ENCODE measurements around the gene RANBP17. TPM values are rescaled to one million over a fixed set of nuclear protein-coding genes. Genes with fewer than 3 reads are reported as not detected.

Gene RANBP17
- total and polyA plus RNA-seq, 2 experiments from 2014 or later = 43.8 to 53.1 TPM

- no peak for TF ChIP-seq REST (IDR thresholded peaks at IDR 0.05; ENCODE audit: unreplicated experiment)
- TF ChIP-seq ZNF331 (CRISPR knock-in tag; IDR thresholded peaks at IDR 0.05; ENCODE audit: low read depth) = no peak
- no peak for TF ChIP-seq EZH2 (IDR thresholded peaks at IDR 0.05; ENCODE audit: low read depth, unreplicated experiment)
- no peak for TF ChIP-seq NANOG (IDR thresholded peaks at IDR 0.05; ENCODE audit: borderline replicate concordance)
- no peak for TF ChIP-seq STAT1 (IDR thresholded peaks at IDR 0.05; ENCODE audit: unreplicated experiment)
Measured at GRCh38 chr5:170818232-170818631, 43.6 kb upstream of the RANBP17 start (continued).

- H3K4me1 Mint-ChIP-seq = no peaks in the 10 kb centered on the region
- no peak overlapping the region for H2AFZ ChIP-seq
- no peak overlapping the region for H3K27ac ChIP-seq (ENCODE audit: low read depth)
- no peaks in the 10 kb centered on the region for H3K79me2 ChIP-seq (replicated peaks; ENCODE audit: insufficient read depth)
- peaks cover 1% of the 10 kb centered on the region for H3K9me3 Mint-ChIP-seq
- no peak for ATAC-seq
- H3K9me2 ChIP-seq (ENCODE audit: insufficient read depth) = peaks cover 7% of the 10 kb centered on the region; the same call in 1 of the 2 replicates
- DNase-seq (ENCODE audit: low spot score) = no peak
- H3K36me3 ChIP-seq (ENCODE audit: insufficient read depth) = no peaks in the 10 kb centered on the region
- H3K4me1 ChIP-seq (ENCODE audit: insufficient read depth) = no peaks in the 10 kb centered on the region
- H3F3A ChIP-seq (replicated peaks; ENCODE audit: low read depth) = no peaks in the 10 kb centered on the region
- H3K27me3 Mint-ChIP-seq (ENCODE audit: insufficient read depth, low read depth, poor library complexity) = peaks cover 3% of the 10 kb centered on the region
- H3K4me3 Mint-ChIP-seq = no peak overlapping the region
- no peak overlapping the region for H3K4me3 ChIP-seq
- H3K4me2 ChIP-seq = no peak overlapping the region
- no peak overlapping the region for H3K27ac Mint-ChIP-seq
- H4K20me1 ChIP-seq (replicated peaks; ENCODE audit: insufficient read depth) = no peaks in the 10 kb centered on the region
- H3K36me3 Mint-ChIP-seq (ENCODE audit: low read depth) = peaks cover under 1% of the 10 kb centered on the region; the same call in 1 of the 3 replicates
- H3K27me3 ChIP-seq (ENCODE audit: insufficient read depth) = no peaks in the 10 kb centered on the region
- TF ChIP-seq POLR2AphosphoS5 (IDR thresholded peaks at IDR 0.05; ENCODE audit: low read depth) = no peak
- no peak for TF ChIP-seq EZH2phosphoT487 (IDR thresholded peaks at IDR 0.05; ENCODE audit: unreplicated experiment)
- TF ChIP-seq ZNF331 (CRISPR knock-in tag; IDR thresholded peaks at IDR 0.05; ENCODE audit: low read depth) = no peak
- no peak for TF ChIP-seq ZNF462 (CRISPR knock-in tag; IDR thresholded peaks at IDR 0.05)
- no peak for TF ChIP-seq CREB1 (CRISPR knock-in tag; IDR thresholded peaks at IDR 0.05; ENCODE audit: low read depth)
- no peak for TF ChIP-seq STAT1 (IDR thresholded peaks at IDR 0.05; ENCODE audit: unreplicated experiment)
- no peak for TF ChIP-seq ETS1 (IDR thresholded peaks at IDR 0.05)
- no peak for TF ChIP-seq EZH2 (IDR thresholded peaks at IDR 0.05; ENCODE audit: low read depth, unreplicated experiment)
- no peak for TF ChIP-seq CTCF (conservative IDR thresholded peaks at IDR 0.05; ENCODE audit: low read depth in 2 of 2)
- no peak for TF ChIP-seq JUNB (IDR thresholded peaks at IDR 0.05; ENCODE audit: unreplicated experiment)
Measured at GRCh38 chr5:170819824-170820223, 42.0 kb upstream of the RANBP17 start.

Measured in GM23338 (cell line).